Thoracic aorta (tissue), 2 donors: ENCODE data around the gene NR1D2. TPM values are rescaled to one million over a fixed set of nuclear protein-coding genes. Genes with fewer than 3 reads are reported as not detected.
A peak's percentile ranks its signal among the peaks of the same experiment; 100 is the strongest.

Experiments used
- ATAC-seq: fragments of 150-250 bp; one replicate; pipeline ENCODE4 v1.8.0; 2017; ENCODE audit warnings: low read depth; ENCODE audit not compliant: insufficient number of reproducible peaks, low FRiP score
- DNase-seq: peaks from one replicate; pipeline ENCODE4 v3.0.0-alpha.2; 2020; ENCODE audit warnings: low spot score
- H3K27ac ChIP-seq, 2 donors: fragments of 200-600 bp; sonication (generic); 1 replicate in 1 of 2; 2 replicates in 1 of 2; pipeline ENCODE4 v1.5.1; 2016; ENCODE audit warnings: mild to moderate bottlenecking in 2 of 2, moderate library complexity in 2 of 2
- H3K27me3 ChIP-seq: fragments of 200-600 bp; sonication (generic); replicated peaks from 2 replicates; pipeline ENCODE4 v1.6.0; 2016; ENCODE audit warnings: mild to moderate bottlenecking; ENCODE audit not compliant: insufficient read depth
- H3K36me3 ChIP-seq: fragments of 200-600 bp; sonication (generic); one replicate; pipeline ENCODE4 v1.5.1; 2016
- H3K4me1 ChIP-seq, 2 donors: fragments of 200-600 bp; sonication (generic); 1 replicate in 1 of 2; 2 replicates in 1 of 2; pipeline versions ENCODE4 v1.5.1 to v1.6.0; 2016; ENCODE audit warnings: low read depth in 2 of 2, mild to moderate bottlenecking in 1 of 2; ENCODE audit not compliant: control insufficient read depth in 1 of 2
- H3K4me3 ChIP-seq: fragments of 200-600 bp; sonication (generic); 2 replicates; pipeline ENCODE4 v1.5.1; 2016; ENCODE audit warnings: mild to moderate bottlenecking
- H3K9me3 ChIP-seq: fragments of 200-600 bp; sonication (generic); 2 replicates; pipeline ENCODE4 v1.5.1; 2016
- CTCF ChIP-seq: fragments of 200-600 bp; sonication (generic); IDR thresholded peaks from one replicate; pipeline ENCODE4 v1.5.1; 2019; ENCODE audit warnings: antibody characterized with exemption
- total RNA-seq, 2 donors: library from RNA; depleted of rRNA; stranded (reverse); fragments of >200 nt; gene quantifications; one replicate each; pipeline versions ENCODE4 v1.1.0 to v1.2.3, GENCODE V29; 2016

NR1D2 gene
- total RNA-seq, 2 donors from 2014 or later, result 33.0 to 41.6 TPM

GRCh38 chr3:23941440-23941839, 3.6 kb upstream of the NR1D2 start:
- Histone ChIP-seq H3K36me3 (no peaks in the 10 kb centered on the region), H3K27ac (no peak overlapping the region), H3K4me3 (no peak overlapping the region), H3K9me3 (no peaks in the 10 kb centered on the region), H3K4me1 (peaks cover 0 to 7% of the 10 kb centered on the region in 2 donors), H3K27me3 (no peaks in the 10 kb centered on the region)
- no peak for TF ChIP-seq CTCF
- ATAC-seq, result no peak
- DNase-seq, result no peak

- peaks cover 7 to 17% of the 10 kb centered on the region in 2 donors for H3K4me1 ChIP-seq
- no peaks in the 10 kb centered on the region for H3K27me3 ChIP-seq
- no peak overlapping the region for H3K27ac ChIP-seq
- H3K36me3 ChIP-seq, result no peaks in the 10 kb centered on the region
- no peak overlapping the region for H3K4me3 ChIP-seq
- no peak for ATAC-seq
- no peaks in the 10 kb centered on the region for H3K9me3 ChIP-seq
- no peak for DNase-seq
- TF ChIP-seq CTCF, result no peak
These were observed 2.5 kb upstream of the NR1D2 start for GRCh38 chr3:23942546-23942945.

- no peak for ATAC-seq
- Histone ChIP-seq H3K27me3 (no peaks in the 10 kb centered on the region), H3K4me1 (peaks cover 16 to 34% of the 10 kb centered on the region in 2 donors), H3K4me3 (peak overlapping the region; percentile 94), H3K27ac (no peak overlapping the region), H3K9me3 (no peaks in the 10 kb centered on the region), H3K36me3 (no peaks in the 10 kb centered on the region)
- no peak for DNase-seq
- TF ChIP-seq CTCF, result no peak
These were observed 891 bp upstream of the NR1D2 start for GRCh38 chr3:23944007-23944783.

- peak; percentile 79 for ATAC-seq
- Histone ChIP-seq H3K4me1 (peaks cover 30 to 48% of the 10 kb centered on the region in 2 donors), H3K27ac (peak overlapping the region; percentile 76 to 96), H3K36me3 (no peaks in the 10 kb centered on the region), H3K27me3 (no peaks in the 10 kb centered on the region), H3K9me3 (no peaks in the 10 kb centered on the region), H3K4me3 (peak overlapping the region; percentile 94)
- no peak for DNase-seq
- no peak for TF ChIP-seq CTCF
These were observed 502 bp downstream of the NR1D2 start for GRCh38 chr3:23945663-23945912.

GRCh38 chr3:23945913-23946687, 1.0 kb downstream of the NR1D2 start:
- Histone ChIP-seq H3K27ac (peak overlapping the region; percentile 84 to 88), H3K4me3 (peak overlapping the region; percentile 94)

More at GRCh38 chr3:23945913-23946687, 1.0 kb downstream of the NR1D2 start:
- peaks cover 31 to 53% of the 10 kb centered on the region in 2 donors for H3K4me1 ChIP-seq
- H3K36me3 ChIP-seq, result no peaks in the 10 kb centered on the region
- TF ChIP-seq CTCF, result peak; percentile 11
- DNase-seq (peak; percentile 85), ATAC-seq (peak; percentile 86)
- no peaks in the 10 kb centered on the region for H3K27me3 ChIP-seq
- H3K9me3 ChIP-seq, result no peaks in the 10 kb centered on the region
